HEK293 (cell line): Measurements from ENCODE around the gene CEBPA.

ENCODE experiments used
- CTCF ChIA-PET: fragments of 350-600 bp; formaldehyde crosslinking; extraction: SDS; loops from one replicate; lab custom pipeline; 2021; ENCODE audit warnings: antibody characterized with exemption; lab: Yijun Ruan, JAX
- POLR2A ChIA-PET: fragments of 300-600 bp; formaldehyde crosslinking; extraction: SDS; loops from one replicate; lab custom pipeline; 2020; ENCODE audit warnings: antibody characterized with exemption, inconsistent platforms; lab: Yijun Ruan, JAX
- H3K27ac ChIP-seq: fragments of 200-500 bp; sonication (Bioruptor generic); 2 replicates; pipeline ENCODE4 v1.5.1; 2014; ENCODE audit warnings: low read depth, low read length, control low read depth, inconsistent platforms; ENCODE audit errors: extremely low read depth
- H3K36me3 ChIP-seq, 2 experiments: fragments of 200-500 bp in 1 of 2; sonication (Bioruptor generic) in 1 of 2; 1 replicate in 1 of 2; 2 replicates in 1 of 2; pipeline ENCODE4 v1.5.1; 2014 to 2017; ENCODE audit warnings: inconsistent platforms in 2 of 2, low read length in 2 of 2; ENCODE audit not compliant: control insufficient read depth in 2 of 2, insufficient read depth in 1 of 2
- H3K4me1 ChIP-seq: fragments of 200-500 bp; sonication (Bioruptor generic); 2 replicates; pipeline ENCODE4 v1.5.1; 2014; ENCODE audit warnings: mild to moderate bottlenecking, low read length, inconsistent platforms; ENCODE audit not compliant: control insufficient read depth, insufficient read depth
- H3K4me3 ChIP-seq: 2 replicates; pipeline ENCODE4 v1.5.1; 2011; ENCODE audit warnings: low read depth, mild to moderate bottlenecking, control low read depth, low read length, moderate library complexity
- H3K9me3 ChIP-seq: fragments of 200-500 bp; sonication (Bioruptor generic); 2 replicates; pipeline ENCODE4 v1.5.1; 2014; ENCODE audit warnings: low read depth, low read length, inconsistent platforms; ENCODE audit not compliant: control insufficient read depth, insufficient read depth
- GLIS2 ChIP-seq: fragments of 450-650 bp; formaldehyde crosslinking; IDR thresholded peaks from 2 replicates; pipeline ENCODE4 v1.5.1; 2016; ENCODE audit warnings: missing biosample characterization, missing genetic modification characterization
- HOXA7 ChIP-seq: sonication (generic); formaldehyde crosslinking; IDR thresholded peaks from 2 replicates; pipeline ENCODE4 v1.8.1; 2022; ENCODE audit warnings: missing genetic modification reagents, borderline replicate concordance
- KLF7 ChIP-seq: fragments of 450-650 bp; formaldehyde crosslinking; IDR thresholded peaks from 2 replicates; pipeline ENCODE4 v1.5.1; 2016; ENCODE audit warnings: missing biosample characterization, missing genetic modification characterization, borderline replicate concordance
- ZBTB20 ChIP-seq: fragments of 450-650 bp; formaldehyde crosslinking; IDR thresholded peaks from 2 replicates; pipeline ENCODE4 v1.5.1; 2016; ENCODE audit warnings: missing biosample characterization, missing genetic modification characterization
- ZBTB48 ChIP-seq: fragments of 450-650 bp; formaldehyde crosslinking; IDR thresholded peaks from 2 replicates; pipeline ENCODE4 v1.5.1; 2016; ENCODE audit warnings: missing biosample characterization, missing genetic modification characterization
- ZNF214 ChIP-seq: fragments of 450-650 bp; formaldehyde crosslinking; IDR thresholded peaks from 2 replicates; pipeline ENCODE4 v1.5.1; 2017; ENCODE audit warnings: missing biosample characterization, mild to moderate bottlenecking, missing genetic modification characterization, borderline replicate concordance
- ZNF335 ChIP-seq: fragments of 450-650 bp; formaldehyde crosslinking; conservative IDR thresholded peaks from 2 replicates; pipeline ENCODE4 v1.5.1; 2016; ENCODE audit warnings: missing biosample characterization, missing genetic modification characterization
- ZNF426 ChIP-seq: fragments of 450-650 bp; formaldehyde crosslinking; IDR thresholded peaks from 2 replicates; pipeline ENCODE4 v1.5.1; 2017; ENCODE audit warnings: missing biosample characterization, missing genetic modification characterization, mild to moderate bottlenecking, inconsistent platforms, moderate library complexity
- ZNF514 ChIP-seq: fragments of 450-650 bp; formaldehyde crosslinking; IDR thresholded peaks from 2 replicates; pipeline ENCODE4 v1.5.1; 2016; ENCODE audit warnings: missing biosample characterization, missing genetic modification characterization
- ZNF544 ChIP-seq: fragments of 450-650 bp; formaldehyde crosslinking; IDR thresholded peaks from 2 replicates; pipeline ENCODE4 v1.5.0; 2017; ENCODE audit warnings: missing biosample characterization, missing genetic modification characterization
- ZNF623 ChIP-seq: fragments of 450-650 bp; formaldehyde crosslinking; IDR thresholded peaks from 2 replicates; pipeline ENCODE4 v1.5.1; 2016; ENCODE audit warnings: missing biosample characterization, missing genetic modification characterization
- ZNF654 ChIP-seq: fragments of 450-650 bp; formaldehyde crosslinking; IDR thresholded peaks from 2 replicates; pipeline ENCODE4 v1.5.1; 2016; ENCODE audit warnings: low read depth, missing biosample characterization, missing genetic modification characterization
- ZNF843 ChIP-seq: fragments of 450-650 bp; formaldehyde crosslinking; IDR thresholded peaks from 2 replicates; pipeline ENCODE4 v1.5.1; 2016; ENCODE audit warnings: missing biosample characterization, missing genetic modification characterization
- ZSCAN30 ChIP-seq: fragments of 450-650 bp; IDR thresholded peaks from 2 replicates; pipeline ENCODE4 v1.5.1; 2018; ENCODE audit warnings: missing biosample characterization, mild to moderate bottlenecking, missing genetic modification characterization, moderate library complexity
- TF ChIP-seq, protein P1 (sequence below): fragments of 450-650 bp; formaldehyde crosslinking; IDR thresholded peaks from 2 replicates; pipeline ENCODE4 v1.5.1; 2016; ENCODE audit warnings: missing biosample characterization, missing genetic modification characterization
- TF ChIP-seq, protein P2 (sequence below): fragments of 450-650 bp; formaldehyde crosslinking; IDR thresholded peaks from 2 replicates; pipeline ENCODE4 v1.5.1; 2017; ENCODE audit warnings: missing biosample characterization, missing genetic modification characterization
- TF ChIP-seq, protein P3 (sequence below): fragments of 450-650 bp; formaldehyde crosslinking; IDR thresholded peaks from 2 replicates; pipeline ENCODE4 v1.5.1; 2016; ENCODE audit warnings: missing biosample characterization, missing genetic modification characterization, borderline replicate concordance
- TF ChIP-seq, protein P4 (sequence below): fragments of 450-650 bp; formaldehyde crosslinking; IDR thresholded peaks from 2 replicates; pipeline ENCODE4 v1.5.1; 2017; ENCODE audit warnings: missing biosample characterization, missing genetic modification characterization
- TF ChIP-seq, protein P5 (sequence below): fragments of 450-650 bp; formaldehyde crosslinking; IDR thresholded peaks from 2 replicates; pipeline ENCODE4; 2016; ENCODE audit warnings: missing biosample characterization, missing genetic modification characterization

Gene CEBPA

DNA sequence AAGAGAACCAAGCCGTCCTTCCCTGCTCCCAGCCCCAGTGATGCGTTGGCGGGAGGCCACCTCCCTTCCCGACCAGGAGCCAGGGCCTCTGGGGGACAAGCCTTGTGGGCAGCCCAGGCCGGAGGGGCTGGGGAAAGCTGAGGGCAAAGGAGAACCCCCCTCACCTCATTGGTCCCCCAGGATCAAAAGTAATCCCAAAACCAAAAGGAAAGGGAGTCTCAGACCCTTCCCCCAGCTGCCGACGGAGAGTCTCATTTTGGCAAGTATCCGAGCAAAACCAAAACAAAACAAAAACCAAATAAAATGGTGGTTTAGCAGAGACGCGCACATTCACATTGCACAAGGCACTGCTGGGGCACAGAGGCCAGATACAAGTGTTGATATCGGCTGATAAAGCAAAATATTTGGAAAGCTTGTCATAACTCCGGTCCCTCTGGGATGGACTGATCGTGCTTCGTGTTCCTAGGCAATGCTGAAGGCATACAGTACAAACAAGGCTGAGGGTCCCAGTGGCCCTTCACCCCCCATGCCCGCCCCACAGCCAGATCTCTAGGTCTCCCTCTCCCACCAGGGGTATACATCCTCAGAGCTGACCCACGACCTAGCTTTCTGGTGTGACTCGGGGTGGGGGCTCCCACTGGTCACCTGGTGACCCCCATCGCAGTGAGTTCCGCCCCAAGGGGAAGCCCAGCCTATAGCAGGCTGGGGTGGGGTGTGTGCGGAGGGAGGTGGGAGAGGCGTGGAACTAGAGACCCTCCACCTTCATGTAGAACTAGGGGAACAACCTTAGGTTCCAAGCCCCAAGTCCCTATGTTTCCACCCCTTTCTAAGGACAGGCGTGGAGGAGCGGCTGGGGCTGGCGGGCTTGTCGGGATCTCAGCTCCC, 2.1 kb downstream of the CEBPA start (continued):
- TF ChIP-seq, protein P1, sequence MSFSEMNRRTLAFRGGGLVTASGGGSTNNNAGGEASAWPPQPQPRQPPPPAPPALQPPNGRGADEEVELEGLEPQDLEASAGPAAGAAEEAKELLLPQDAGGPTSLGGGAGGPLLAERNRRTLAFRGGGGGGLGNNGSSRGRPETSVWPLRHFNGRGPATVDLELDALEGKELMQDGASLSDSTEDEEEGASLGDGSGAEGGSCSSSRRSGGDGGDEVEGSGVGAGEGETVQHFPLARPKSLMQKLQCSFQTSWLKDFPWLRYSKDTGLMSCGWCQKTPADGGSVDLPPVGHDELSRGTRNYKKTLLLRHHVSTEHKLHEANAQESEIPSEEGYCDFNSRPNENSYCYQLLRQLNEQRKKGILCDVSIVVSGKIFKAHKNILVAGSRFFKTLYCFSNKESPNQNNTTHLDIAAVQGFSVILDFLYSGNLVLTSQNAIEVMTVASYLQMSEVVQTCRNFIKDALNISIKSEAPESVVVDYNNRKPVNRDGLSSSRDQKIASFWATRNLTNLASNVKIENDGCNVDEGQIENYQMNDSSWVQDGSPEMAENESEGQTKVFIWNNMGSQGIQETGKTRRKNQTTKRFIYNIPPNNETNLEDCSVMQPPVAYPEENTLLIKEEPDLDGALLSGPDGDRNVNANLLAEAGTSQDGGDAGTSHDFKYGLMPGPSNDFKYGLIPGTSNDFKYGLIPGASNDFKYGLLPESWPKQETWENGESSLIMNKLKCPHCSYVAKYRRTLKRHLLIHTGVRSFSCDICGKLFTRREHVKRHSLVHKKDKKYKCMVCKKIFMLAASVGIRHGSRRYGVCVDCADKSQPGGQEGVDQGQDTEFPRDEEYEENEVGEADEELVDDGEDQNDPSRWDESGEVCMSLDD, result peak; percentile 83
- TF ChIP-seq KLF7 (tag by site-specific recombination) (no peak), ZNF426 (tag by site-specific recombination) (no peak), ZNF544 (tag by site-specific recombination) (no peak)
- TF ChIP-seq, all 188 proteins: peak for 25

DNA sequence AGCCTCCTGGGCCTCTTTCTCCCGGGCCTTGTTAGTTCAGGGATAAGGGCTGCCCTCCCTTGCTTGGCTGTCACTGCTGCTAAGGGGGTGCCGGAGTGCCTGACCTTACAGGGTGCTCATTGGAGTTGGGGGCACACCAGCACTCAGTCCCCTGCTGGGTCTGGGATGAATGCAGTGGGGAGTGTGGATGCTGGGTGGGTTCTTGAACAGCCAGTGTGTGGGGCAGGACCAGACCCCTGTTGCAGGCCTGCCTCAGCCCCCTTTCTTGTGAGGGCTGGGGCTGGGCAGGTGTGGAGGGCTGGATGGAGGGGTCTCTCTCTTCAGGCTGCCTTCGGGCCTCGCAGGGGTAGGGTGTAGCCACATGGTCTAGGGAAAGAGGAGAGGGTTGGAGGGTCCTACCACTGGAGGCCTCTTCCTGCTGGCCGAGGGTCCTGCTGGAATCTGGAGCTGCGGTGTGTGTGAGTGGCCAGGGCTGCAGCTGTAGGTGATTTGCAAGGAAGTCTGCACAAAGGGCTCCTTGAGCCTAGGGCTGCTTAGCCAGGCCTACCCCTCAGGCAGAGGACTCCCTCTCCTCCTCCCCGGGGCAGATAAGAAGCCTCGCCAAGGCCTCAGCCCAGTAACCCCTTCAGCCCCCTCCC, 3.2 kb downstream of the CEBPA start:
- ChIA-PET POLR2A (interaction anchor here (1.5 to 1.9 kb wide), 3 partner anchors 15 to 77 kb away, joined by 4 to 11 read pairs (median 4); partner anchors contain the start of gene CEBPG), CTCF (interaction anchor here (0.6 to 5.4 kb wide), 7 partner anchors 60 to 823 kb away, joined by 3 to 28 read pairs (median 3); partner anchors contain the start of gene CEBPG)
- no peaks in the 10 kb centered on the region for H3K36me3 ChIP-seq
- TF ChIP-seq ZNF335 (tag by site-specific recombination) (peak; percentile 33; the same call in 1 of the 2 replicates), HOXA7 (CRISPR knock-in tag) (no peak), ZBTB20 (tag by site-specific recombination) (no peak), ZNF214 (tag by site-specific recombination) (no peak), ZBTB48 (tag by site-specific recombination) (0 out of 2 replicates have a peak, but pooled peaks have one; percentile 30), ZNF843 (tag by site-specific recombination) (no peak), ZNF514 (no peak), GLIS2 (peak; percentile 48; the same call in 1 of the 2 replicates), ZNF623 (no peak), ZSCAN30 (tag by site-specific recombination) (no peak), ZNF654 (tag by site-specific recombination) (no peak)
- TF ChIP-seq, protein P2, sequence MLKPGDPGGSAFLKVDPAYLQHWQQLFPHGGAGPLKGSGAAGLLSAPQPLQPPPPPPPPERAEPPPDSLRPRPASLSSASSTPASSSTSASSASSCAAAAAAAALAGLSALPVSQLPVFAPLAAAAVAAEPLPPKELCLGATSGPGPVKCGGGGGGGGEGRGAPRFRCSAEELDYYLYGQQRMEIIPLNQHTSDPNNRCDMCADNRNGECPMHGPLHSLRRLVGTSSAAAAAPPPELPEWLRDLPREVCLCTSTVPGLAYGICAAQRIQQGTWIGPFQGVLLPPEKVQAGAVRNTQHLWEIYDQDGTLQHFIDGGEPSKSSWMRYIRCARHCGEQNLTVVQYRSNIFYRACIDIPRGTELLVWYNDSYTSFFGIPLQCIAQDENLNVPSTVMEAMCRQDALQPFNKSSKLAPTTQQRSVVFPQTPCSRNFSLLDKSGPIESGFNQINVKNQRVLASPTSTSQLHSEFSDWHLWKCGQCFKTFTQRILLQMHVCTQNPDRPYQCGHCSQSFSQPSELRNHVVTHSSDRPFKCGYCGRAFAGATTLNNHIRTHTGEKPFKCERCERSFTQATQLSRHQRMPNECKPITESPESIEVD, result no peak
- TF ChIP-seq, protein P3, sequence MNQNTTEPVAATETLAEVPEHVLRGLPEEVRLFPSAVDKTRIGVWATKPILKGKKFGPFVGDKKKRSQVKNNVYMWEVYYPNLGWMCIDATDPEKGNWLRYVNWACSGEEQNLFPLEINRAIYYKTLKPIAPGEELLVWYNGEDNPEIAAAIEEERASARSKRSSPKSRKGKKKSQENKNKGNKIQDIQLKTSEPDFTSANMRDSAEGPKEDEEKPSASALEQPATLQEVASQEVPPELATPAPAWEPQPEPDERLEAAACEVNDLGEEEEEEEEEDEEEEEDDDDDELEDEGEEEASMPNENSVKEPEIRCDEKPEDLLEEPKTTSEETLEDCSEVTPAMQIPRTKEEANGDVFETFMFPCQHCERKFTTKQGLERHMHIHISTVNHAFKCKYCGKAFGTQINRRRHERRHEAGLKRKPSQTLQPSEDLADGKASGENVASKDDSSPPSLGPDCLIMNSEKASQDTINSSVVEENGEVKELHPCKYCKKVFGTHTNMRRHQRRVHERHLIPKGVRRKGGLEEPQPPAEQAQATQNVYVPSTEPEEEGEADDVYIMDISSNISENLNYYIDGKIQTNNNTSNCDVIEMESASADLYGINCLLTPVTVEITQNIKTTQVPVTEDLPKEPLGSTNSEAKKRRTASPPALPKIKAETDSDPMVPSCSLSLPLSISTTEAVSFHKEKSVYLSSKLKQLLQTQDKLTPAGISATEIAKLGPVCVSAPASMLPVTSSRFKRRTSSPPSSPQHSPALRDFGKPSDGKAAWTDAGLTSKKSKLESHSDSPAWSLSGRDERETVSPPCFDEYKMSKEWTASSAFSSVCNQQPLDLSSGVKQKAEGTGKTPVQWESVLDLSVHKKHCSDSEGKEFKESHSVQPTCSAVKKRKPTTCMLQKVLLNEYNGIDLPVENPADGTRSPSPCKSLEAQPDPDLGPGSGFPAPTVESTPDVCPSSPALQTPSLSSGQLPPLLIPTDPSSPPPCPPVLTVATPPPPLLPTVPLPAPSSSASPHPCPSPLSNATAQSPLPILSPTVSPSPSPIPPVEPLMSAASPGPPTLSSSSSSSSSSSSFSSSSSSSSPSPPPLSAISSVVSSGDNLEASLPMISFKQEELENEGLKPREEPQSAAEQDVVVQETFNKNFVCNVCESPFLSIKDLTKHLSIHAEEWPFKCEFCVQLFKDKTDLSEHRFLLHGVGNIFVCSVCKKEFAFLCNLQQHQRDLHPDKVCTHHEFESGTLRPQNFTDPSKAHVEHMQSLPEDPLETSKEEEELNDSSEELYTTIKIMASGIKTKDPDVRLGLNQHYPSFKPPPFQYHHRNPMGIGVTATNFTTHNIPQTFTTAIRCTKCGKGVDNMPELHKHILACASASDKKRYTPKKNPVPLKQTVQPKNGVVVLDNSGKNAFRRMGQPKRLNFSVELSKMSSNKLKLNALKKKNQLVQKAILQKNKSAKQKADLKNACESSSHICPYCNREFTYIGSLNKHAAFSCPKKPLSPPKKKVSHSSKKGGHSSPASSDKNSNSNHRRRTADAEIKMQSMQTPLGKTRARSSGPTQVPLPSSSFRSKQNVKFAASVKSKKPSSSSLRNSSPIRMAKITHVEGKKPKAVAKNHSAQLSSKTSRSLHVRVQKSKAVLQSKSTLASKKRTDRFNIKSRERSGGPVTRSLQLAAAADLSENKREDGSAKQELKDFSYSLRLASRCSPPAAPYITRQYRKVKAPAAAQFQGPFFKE (tag by site-specific recombination), result no peak
- TF ChIP-seq, protein P4, sequence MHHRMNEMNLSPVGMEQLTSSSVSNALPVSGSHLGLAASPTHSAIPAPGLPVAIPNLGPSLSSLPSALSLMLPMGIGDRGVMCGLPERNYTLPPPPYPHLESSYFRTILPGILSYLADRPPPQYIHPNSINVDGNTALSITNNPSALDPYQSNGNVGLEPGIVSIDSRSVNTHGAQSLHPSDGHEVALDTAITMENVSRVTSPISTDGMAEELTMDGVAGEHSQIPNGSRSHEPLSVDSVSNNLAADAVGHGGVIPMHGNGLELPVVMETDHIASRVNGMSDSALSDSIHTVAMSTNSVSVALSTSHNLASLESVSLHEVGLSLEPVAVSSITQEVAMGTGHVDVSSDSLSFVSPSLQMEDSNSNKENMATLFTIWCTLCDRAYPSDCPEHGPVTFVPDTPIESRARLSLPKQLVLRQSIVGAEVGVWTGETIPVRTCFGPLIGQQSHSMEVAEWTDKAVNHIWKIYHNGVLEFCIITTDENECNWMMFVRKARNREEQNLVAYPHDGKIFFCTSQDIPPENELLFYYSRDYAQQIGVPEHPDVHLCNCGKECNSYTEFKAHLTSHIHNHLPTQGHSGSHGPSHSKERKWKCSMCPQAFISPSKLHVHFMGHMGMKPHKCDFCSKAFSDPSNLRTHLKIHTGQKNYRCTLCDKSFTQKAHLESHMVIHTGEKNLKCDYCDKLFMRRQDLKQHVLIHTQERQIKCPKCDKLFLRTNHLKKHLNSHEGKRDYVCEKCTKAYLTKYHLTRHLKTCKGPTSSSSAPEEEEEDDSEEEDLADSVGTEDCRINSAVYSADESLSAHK (tag by site-specific recombination), result no peak
- TF ChIP-seq, protein P5, sequence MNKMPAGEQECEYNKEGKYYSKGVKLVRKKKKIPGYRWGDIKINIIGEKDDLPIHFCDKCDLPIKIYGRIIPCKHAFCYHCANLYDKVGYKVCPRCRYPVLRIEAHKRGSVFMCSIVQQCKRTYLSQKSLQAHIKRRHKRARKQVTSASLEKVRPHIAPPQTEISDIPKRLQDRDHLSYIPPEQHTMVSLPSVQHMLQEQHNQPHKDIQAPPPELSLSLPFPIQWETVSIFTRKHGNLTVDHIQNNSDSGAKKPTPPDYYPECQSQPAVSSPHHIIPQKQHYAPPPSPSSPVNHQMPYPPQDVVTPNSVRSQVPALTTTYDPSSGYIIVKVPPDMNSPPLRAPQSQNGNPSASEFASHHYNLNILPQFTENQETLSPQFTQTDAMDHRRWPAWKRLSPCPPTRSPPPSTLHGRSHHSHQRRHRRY (tag by site-specific recombination), result 0 out of 2 replicates have a peak, but pooled peaks have one; percentile 63

More for the DNA sequence above, 3.2 kb downstream of the CEBPA start:
- no peak overlapping the region for H3K4me3 ChIP-seq
- peaks cover 55% of the 10 kb centered on the region for H3K4me1 ChIP-seq
- H3K9me3 ChIP-seq, result no peaks in the 10 kb centered on the region
- H3K27ac ChIP-seq, result peak overlapping the region; percentile 34
